HG03045 (cell line): ENCODE measurements around the gene LYPD6B.
"Not testable (repeated sequence)": the region's sequence is repeated elsewhere in the genome, so short reads cannot be mapped to it uniquely, and the experiment has no call there.

Source experiments
- ATAC-seq: cut with Tn5 transposase; IDR thresholded peaks from one replicate; pipeline ENCODE4 v1.9.1; 2021; ENCODE audit warnings: mild to moderate bottlenecking, moderate library complexity; ENCODE audit not compliant: unreplicated experiment

LYPD6B gene

GRCh38 chr2:149188291-149188690 is 149.8 kb downstream of the LYPD6B start:
- ATAC-seq, result no peak

GRCh38 chr2:149189769-149190168 is 151.3 kb downstream of the LYPD6B start:
- no peak for ATAC-seq

GRCh38 chr2:149191915-149192314 is 153.4 kb downstream of the LYPD6B start:
- ATAC-seq, result no peak

GRCh38 chr2:149192427-149192826 is 153.9 kb downstream of the LYPD6B start:
- ATAC-seq, result no peak

GRCh38 chr2:149200109-149200520 is 161.6 kb downstream of the LYPD6B start:
- ATAC-seq, result no peak

GRCh38 chr2:149204686-149205085 is 166.2 kb downstream of the LYPD6B start:
- ATAC-seq, result no peak

GRCh38 chr2:149205143-149205542 is 166.6 kb downstream of the LYPD6B start:
- ATAC-seq, result no peak

GRCh38 chr2:149213764-149214493 is 175.4 kb downstream of the LYPD6B start:
- no peak for ATAC-seq

GRCh38 chr2:149218497-149218896 is 180.0 kb downstream of the LYPD6B start:
- no peak for ATAC-seq

GRCh38 chr2:149219856-149220255 is 181.4 kb downstream of the LYPD6B start:
- no peak for ATAC-seq

- no peak for ATAC-seq
Measured at GRCh38 chr2:149221002-149221401, 182.5 kb downstream of the LYPD6B start.

- ATAC-seq, result no peak
Measured at GRCh38 chr2:149221898-149222297, 183.4 kb downstream of the LYPD6B start.

- ATAC-seq, result no peak
Measured at GRCh38 chr2:149223472-149224095, 185.1 kb downstream of the LYPD6B start.

GRCh38 chr2:149224543-149224942 is 186.0 kb downstream of the LYPD6B start:
- no peak for ATAC-seq

GRCh38 chr2:149225446-149225845 is 186.9 kb downstream of the LYPD6B start:
- ATAC-seq, result no peak

- no peak for ATAC-seq
Measured at GRCh38 chr2:149226790-149227189, 188.3 kb downstream of the LYPD6B start.

GRCh38 chr2:149235816-149236375 is 197.4 kb downstream of the LYPD6B start:
- no peak for ATAC-seq

GRCh38 chr2:149236410-149236809 is 197.9 kb downstream of the LYPD6B start:
- no peak for ATAC-seq

- ATAC-seq, result no peak
Measured at GRCh38 chr2:149246186-149246585, 207.7 kb downstream of the LYPD6B start.

GRCh38 chr2:149251436-149251835 is 212.9 kb downstream of the LYPD6B start:
- not testable (repeated sequence) for ATAC-seq

- not testable (repeated sequence) for ATAC-seq
Measured at GRCh38 chr2:149256877-149257276, 218.4 kb downstream of the LYPD6B start.

- no peak for ATAC-seq
Measured at GRCh38 chr2:149258531-149258930, 220.0 kb downstream of the LYPD6B start.
